K562 (cell line): Measurements from ENCODE around the gene MIDN. TPM values are rescaled to one million over a fixed set of nuclear protein-coding genes. Genes with fewer than 3 reads are reported as not detected.

Experiments
- ATAC-seq: fragments of 200-7000 bp; cut with Tn5 transposase; 3 replicates; pipeline ENCODE4 v1.9.1; 2020; ENCODE audit warnings: moderate library complexity
- BruUV-seq: library from RNA; stranded (reverse); fragments of 400-500 nt; replicated peaks from 2 replicates; lab custom pipeline; 2021; lab: Mats Ljungman, UMichigan
- CTCF ChIA-PET: fragments of 300-600 bp; formaldehyde crosslinking; extraction: SDS; loops from one replicate; lab custom pipeline; 2021; ENCODE audit warnings: low intra/inter-chr PET ratio; lab: Yijun Ruan, JAX
- POLR2A ChIA-PET: fragments of 300-600, 350-650 bp; sonication (Branson Sonifier 250); formaldehyde crosslinking; extraction: SDS; loops from one replicate; lab custom pipeline; 2021; ENCODE audit warnings: antibody characterized with exemption, inconsistent platforms; lab: Yijun Ruan, JAX
- DNase-seq, 4 experiments: peaks; one replicate each; pipeline versions ENCODE4 v3.0.0 to v3.0.0-alpha.2; 2011 to 2018; ENCODE audit warnings: low spot score in 3 of 4, mixed read lengths in 3 of 4; ENCODE audit errors: extremely low read depth in 1 of 4
- FAIRE-seq: peaks from 2 replicates; lab custom pipeline; 2011; peaks lifted over from hg19 to GRCh38; lab: Jason Lieb, UNC
- H2AFZ ChIP-seq: 2 replicates; pipeline ENCODE4 v1.6.0; 2011; ENCODE audit warnings: low read depth, low read length, control low read depth, inconsistent platforms
- H3K27ac ChIP-seq: fragments of 200-600 bp; 3 replicates; pipeline ENCODE4 v1.8.0; 2011; ENCODE audit warnings: low read depth, mild to moderate bottlenecking, control low read depth, inconsistent platforms, low read length, moderate library complexity, mixed read lengths; ENCODE audit errors: extremely low read depth
- H3K27me3 ChIP-seq, 2 experiments: fragments of 300-600 bp in 1 of 2; 2 replicates in 1 of 2; 3 replicates in 1 of 2; pipeline versions ENCODE4 v1.6.0 to v1.8.0; 2011; ENCODE audit warnings: inconsistent platforms in 2 of 2, low read length in 2 of 2, mild to moderate bottlenecking in 1 of 2, mixed read lengths in 1 of 2, moderate library complexity in 1 of 2; ENCODE audit not compliant: control insufficient read depth in 2 of 2, insufficient read depth in 2 of 2
- H3K36me3 ChIP-seq: fragments of 300-600 bp; 3 replicates; pipeline ENCODE4 v1.8.0; 2011; ENCODE audit warnings: mild to moderate bottlenecking, low read length, inconsistent platforms; ENCODE audit not compliant: control insufficient read depth, insufficient read depth
- H3K4me1 ChIP-seq, 2 experiments: fragments of 200-600 bp in 1 of 2; replicated peaks in 1 of 2; 2 replicates in 1 of 2; 3 replicates in 1 of 2; pipeline versions ENCODE4 v1.5.1 to v1.8.0; 2011; ENCODE audit warnings: inconsistent platforms in 2 of 2, low read length in 2 of 2, mild to moderate bottlenecking in 1 of 2, mixed read lengths in 1 of 2, moderate library complexity in 1 of 2; ENCODE audit not compliant: control insufficient read depth in 2 of 2, insufficient read depth in 2 of 2
- H3K4me2 ChIP-seq: 2 replicates; pipeline ENCODE4 v1.6.1; 2011; ENCODE audit warnings: low read length, control low read depth, inconsistent platforms, mixed read lengths; ENCODE audit not compliant: insufficient read depth
- H3K4me3 ChIP-seq: fragments of 200-600 bp; sonication (generic), shearing (Covaris generic); 2 replicates; pipeline ENCODE4 v1.5.1; 2016; ENCODE audit warnings: control low read depth, inconsistent platforms
- H3K79me2 ChIP-seq: fragments of 200-600 bp; 3 replicates; pipeline ENCODE4 v1.8.0; 2011; ENCODE audit warnings: low read length, inconsistent platforms; ENCODE audit not compliant: control insufficient read depth, insufficient read depth
- H3K9ac ChIP-seq, 2 experiments: 2 replicates each; pipeline versions ENCODE4 v1.6.0 to v1.6.1; 2011; ENCODE audit warnings: low read depth in 2 of 2, low read length in 2 of 2, control low read depth in 1 of 2, inconsistent platforms in 1 of 2, mild to moderate bottlenecking in 1 of 2, mixed read lengths in 1 of 2; ENCODE audit not compliant: insufficient read depth in 1 of 2
- H3K9me1 ChIP-seq: one replicate; pipeline ENCODE4 v1.6.0; 2011; ENCODE audit warnings: inconsistent platforms, mild to moderate bottlenecking, low read length, moderate library complexity; ENCODE audit not compliant: control insufficient read depth, insufficient read depth
- H3K9me3 ChIP-seq: replicated peaks from 2 replicates; pipeline ENCODE4 v1.5.1; 2011; ENCODE audit warnings: low read depth, low read length, inconsistent platforms; ENCODE audit not compliant: control insufficient read depth, insufficient read depth
- H4K20me1 ChIP-seq: replicated peaks from 2 replicates; pipeline ENCODE4 v1.6.1; 2011; ENCODE audit warnings: low read length, inconsistent platforms, mixed read lengths; ENCODE audit not compliant: control insufficient read depth, insufficient read depth
- ADNP ChIP-seq: fragments of 200-800 bp; sonication (Bioruptor generic); IDR thresholded peaks from 2 replicates; pipeline ENCODE4 v1.6.1; 2016; ENCODE audit warnings: missing genetic modification characterization, missing compliant biosample characterization
- CEBPG ChIP-seq, 3 experiments: fragments of 200-800 bp in 1 of 3; sonication (Bioruptor generic) in 1 of 3; sonication (generic) in 1 of 3; formaldehyde crosslinking in 1 of 3; IDR thresholded peaks in 2 of 3; conservative IDR thresholded peaks in 1 of 3; 2 replicates each; pipeline versions ENCODE4 v1.6.1 to v1.8.0; 2016 to 2022; ENCODE audit warnings: missing compliant biosample characterization in 2 of 3, missing genetic modification characterization in 2 of 3, mild to moderate bottlenecking in 1 of 3, missing genetic modification reagents in 1 of 3
- CHD2 ChIP-seq: IDR thresholded peaks from 2 replicates; pipeline ENCODE4 v1.6.1; 2011; ENCODE audit warnings: low read depth, low read length
- CREB1 ChIP-seq, 2 experiments: sonication (generic) in 1 of 2; formaldehyde crosslinking in 1 of 2; IDR thresholded peaks; 2 replicates each; pipeline versions ENCODE4 v1.6.1 to v1.8.0; 2012 to 2022; ENCODE audit warnings: inconsistent platforms in 1 of 2, mild to moderate bottlenecking in 1 of 2, missing genetic modification reagents in 1 of 2, moderate library complexity in 1 of 2
- EGR1 ChIP-seq: fragments of 450-650 bp; conservative IDR thresholded peaks from 2 replicates; pipeline ENCODE4 v1.6.1; 2017; ENCODE audit warnings: mild to moderate bottlenecking
- IRF2 ChIP-seq: sonication (generic); formaldehyde crosslinking; IDR thresholded peaks from 2 replicates; pipeline ENCODE4 v1.8.1; 2022; ENCODE audit warnings: mild to moderate bottlenecking, missing genetic modification reagents
- MEF2A ChIP-seq: IDR thresholded peaks from 2 replicates; pipeline ENCODE4 v1.6.1; 2011; ENCODE audit warnings: low read depth, mild to moderate bottlenecking, low read length, moderate library complexity; ENCODE audit not compliant: control insufficient read depth
- NCOR1 ChIP-seq: fragments of 450-650 bp; IDR thresholded peaks from 2 replicates; pipeline ENCODE4 v1.6.1; 2016; ENCODE audit warnings: mild to moderate bottlenecking, moderate library complexity
- SIRT6 ChIP-seq: IDR thresholded peaks from one replicate; pipeline ENCODE4 v1.6.1; 2012; ENCODE audit warnings: low read depth, mild to moderate bottlenecking, control low read depth, inconsistent platforms, low read length, moderate library complexity
- SREBF1 ChIP-seq: fragments of 150-350 bp; IDR thresholded peaks from 2 replicates; pipeline ENCODE4 v1.6.1; 2014; ENCODE audit warnings: antibody characterized with exemption, low read depth, low read length, borderline replicate concordance
- TFAM ChIP-seq: fragments of 250-450 bp; sonication (Bioruptor Pico); conservative IDR thresholded peaks from 2 replicates; pipeline ENCODE4 v1.5.0; 2021; ENCODE audit warnings: mild to moderate bottlenecking, moderate library complexity
- ZNF316 ChIP-seq: fragments of 450-650 bp; IDR thresholded peaks from 2 replicates; pipeline ENCODE4 v1.6.1; 2016
- WGBS: fragments of 100-300 bp; shearing (Covaris generic); methylation state at CpG from one replicate; pipeline ENCODE4 v1.1.6; 2016; ENCODE audit warnings: low coverage, mixed read lengths; ENCODE audit not compliant: insufficient coverage; ENCODE audit errors: missing lambda C conversion rate; 5-methylcytosine and 5-hydroxymethylcytosine counted together
- in situ Hi-C: fragments of 300-500 bp; cut with MboI; formaldehyde crosslinking; loops from 4 replicates; pipeline ENCODE4 v1.15.0; 2018; ENCODE audit warnings: inconsistent platforms, mixed read lengths
- intact Hi-C: fragments of 100-400 bp; cut with micrococcal nuclease; formaldehyde crosslinking; loops from 2 replicates; pipeline ENCODE4 v1.14.2; 2022
- polyA plus RNA-seq, 8 experiments: library from polyadenylated mRNA; depleted of rRNA in 4 of 8; stranded (reverse) in 5 of 8; unstranded in 3 of 8; fragments of >200 nt; fragmentation: Nextera tagmentation in 2 of 8; fragmentation: Illumina TruSeq in 1 of 8; extraction: Ambion mirVana in 2 of 8; extraction: Trizol in 1 of 8; gene quantifications; 2 replicates each; pipeline versions ENCODE4 v1.2.1 to v1.2.3, GENCODE V29; 2011 to 2014; ENCODE audit warnings: inconsistent platforms in 1 of 8, missing spikeins in 1 of 8
- total RNA-seq, 7 experiments: library from RNA; depleted of rRNA in 6 of 7; stranded (reverse); fragments of >200 nt in 6 of 7; fragmentation: Illumina TruSeq in 2 of 7; extraction: Trizol in 2 of 7; gene quantifications; 2 replicates each; pipeline versions ENCODE4 v1.2.1 to v1.2.3, GENCODE V29; 2011 to 2021; ENCODE audit warnings: low replicate concordance in 1 of 7
- TF ChIP-seq, protein P1 (sequence below): fragments of 250-450 bp; sonication (Bioruptor Pico); IDR thresholded peaks from 2 replicates; pipeline ENCODE4 v1.8.0; 2021; ENCODE audit warnings: moderate library complexity, mild to moderate bottlenecking, inconsistent platforms
- TF ChIP-seq, protein P2 (sequence below): fragments of 250-450 bp; sonication (Bioruptor Pico); IDR thresholded peaks from 2 replicates; pipeline ENCODE4 v1.8.0; 2021; ENCODE audit warnings: borderline replicate concordance, mild to moderate bottlenecking, moderate library complexity; ENCODE audit not compliant: poor library complexity, severe bottlenecking
- TF ChIP-seq, protein P3 (sequence below): fragments of 250-450 bp; sonication (Bioruptor Pico); IDR thresholded peaks from 2 replicates; pipeline ENCODE4 v1.5.1; 2021; ENCODE audit warnings: mild to moderate bottlenecking
- TF ChIP-seq, protein P4 (sequence below): fragments of 450-650 bp; IDR thresholded peaks from one replicate; pipeline ENCODE4 v1.6.1; 2018; ENCODE audit warnings: mild to moderate bottlenecking, moderate library complexity; ENCODE audit not compliant: partially characterized antibody

MIDN gene
- total and polyA plus RNA-seq, 9 of the 15 experiments (the other 6 are each of a cell fraction or from before 2014, with no cell fraction given) = 0.17 to 120 (median 10.1) TPM

DNA sequence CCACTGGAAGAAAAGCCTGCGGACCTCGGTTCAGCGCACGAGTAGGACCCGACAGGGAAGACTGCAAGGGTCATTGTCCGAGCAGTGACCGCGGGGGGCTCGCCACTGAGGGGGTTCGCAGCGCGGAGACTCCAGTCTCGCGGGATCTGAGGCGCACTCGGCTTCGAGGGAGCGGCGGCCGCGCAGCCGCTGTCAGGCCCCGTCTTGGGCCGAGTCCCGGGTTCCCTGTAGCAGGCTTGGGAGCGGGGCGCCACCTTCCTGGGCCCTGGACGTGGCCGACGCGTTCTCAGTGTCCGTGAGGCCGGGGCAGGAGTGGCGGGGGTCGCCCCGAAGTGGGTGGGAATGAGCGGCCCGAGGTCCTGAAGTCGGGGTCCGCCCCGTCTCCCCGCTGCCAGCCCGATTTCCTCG is 26.5 kb downstream of the MIDN start:
- in situ Hi-C loops = loop anchor here (5.0 kb wide), 1 partner anchor 107 kb away; the partner anchor contains the start of gene NDUFS7
- no peaks in the 10 kb centered on the region for H3K9me3 ChIP-seq
- H3K27ac ChIP-seq = peak overlapping the region; percentile 92
- H3K9me1 ChIP-seq = no peaks in the 10 kb centered on the region
- DNase-seq (peak in 3 of 4 experiments; percentile 48 to 72 (median 58)), FAIRE-seq (peak; percentile 26), ATAC-seq (peak; percentile 49)
- H3K36me3 ChIP-seq = peaks cover 82% of the 10 kb centered on the region
- H3K9ac ChIP-seq = peak overlapping the region; percentile 90 to 92
- H3K4me2 ChIP-seq = peak overlapping the region; percentile 93
- ChIA-PET CTCF (interaction anchor here (0.6 kb wide), 1 partner anchor 96 kb away, joined by 3 read pairs; no protein-coding TSS in a partner anchor), POLR2A (interaction anchor here (0.6 to 1.4 kb wide), 9 partner anchors 8 to 217 kb away, joined by 3 to 9 read pairs (median 3); no protein-coding TSS in a partner anchor)
- H3K79me2 ChIP-seq = peaks cover 71% of the 10 kb centered on the region
- intact Hi-C loops = loop anchor here (10.0 kb wide), 1 partner anchor 170 kb away; no protein-coding TSS in a partner anchor
- H3K4me1 ChIP-seq = peaks cover 57 to 92% of the 10 kb centered on the region in 2 experiments
- BruUV-seq = no TSS peak
- peak overlapping the region; percentile 68 for H3K4me3 ChIP-seq
- H2AFZ ChIP-seq = 0 out of 2 replicates have a peak overlapping the region, but pooled peaks have one; percentile 29
- 1% methylated on average over 43 of the region's 44 CpGs for WGBS
- peaks cover 28% of the 10 kb centered on the region for H4K20me1 ChIP-seq
- H3K27me3 ChIP-seq = no peaks in the 10 kb centered on the region
- TF ChIP-seq, protein P1, sequence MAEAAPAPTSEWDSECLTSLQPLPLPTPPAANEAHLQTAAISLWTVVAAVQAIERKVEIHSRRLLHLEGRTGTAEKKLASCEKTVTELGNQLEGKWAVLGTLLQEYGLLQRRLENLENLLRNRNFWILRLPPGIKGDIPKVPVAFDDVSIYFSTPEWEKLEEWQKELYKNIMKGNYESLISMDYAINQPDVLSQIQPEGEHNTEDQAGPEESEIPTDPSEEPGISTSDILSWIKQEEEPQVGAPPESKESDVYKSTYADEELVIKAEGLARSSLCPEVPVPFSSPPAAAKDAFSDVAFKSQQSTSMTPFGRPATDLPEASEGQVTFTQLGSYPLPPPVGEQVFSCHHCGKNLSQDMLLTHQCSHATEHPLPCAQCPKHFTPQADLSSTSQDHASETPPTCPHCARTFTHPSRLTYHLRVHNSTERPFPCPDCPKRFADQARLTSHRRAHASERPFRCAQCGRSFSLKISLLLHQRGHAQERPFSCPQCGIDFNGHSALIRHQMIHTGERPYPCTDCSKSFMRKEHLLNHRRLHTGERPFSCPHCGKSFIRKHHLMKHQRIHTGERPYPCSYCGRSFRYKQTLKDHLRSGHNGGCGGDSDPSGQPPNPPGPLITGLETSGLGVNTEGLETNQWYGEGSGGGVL = no peak
- TF ChIP-seq, protein P2, sequence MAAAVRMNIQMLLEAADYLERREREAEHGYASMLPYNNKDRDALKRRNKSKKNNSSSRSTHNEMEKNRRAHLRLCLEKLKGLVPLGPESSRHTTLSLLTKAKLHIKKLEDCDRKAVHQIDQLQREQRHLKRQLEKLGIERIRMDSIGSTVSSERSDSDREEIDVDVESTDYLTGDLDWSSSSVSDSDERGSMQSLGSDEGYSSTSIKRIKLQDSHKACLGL = no peak
- TF ChIP-seq IRF2 (no peak), SREBF1 (no peak), ZNF316 (no peak), CEBPG (CRISPR knock-in tag; IDR thresholded peaks at IDR 0.05) (no peak), CEBPG (tag; conservative IDR thresholded peaks at IDR 0.05 in 1 of 2, IDR thresholded peaks at IDR 0.05 in 1 of 2) (no peak), CHD2 (peak; percentile 97), NCOR1 (no peak), CREB1 (IDR thresholded peaks at IDR 0.05) (no peak), CREB1 (CRISPR knock-in tag; IDR thresholded peaks at IDR 0.05) (no peak), ADNP (no peak), TFAM (CRISPR knock-in tag) (no peak), EGR1 (0 out of 2 replicates have a peak, but pooled peaks have one; percentile 4), MEF2A (no peak), SIRT6 (no peak)
- TF ChIP-seq, protein P3, sequence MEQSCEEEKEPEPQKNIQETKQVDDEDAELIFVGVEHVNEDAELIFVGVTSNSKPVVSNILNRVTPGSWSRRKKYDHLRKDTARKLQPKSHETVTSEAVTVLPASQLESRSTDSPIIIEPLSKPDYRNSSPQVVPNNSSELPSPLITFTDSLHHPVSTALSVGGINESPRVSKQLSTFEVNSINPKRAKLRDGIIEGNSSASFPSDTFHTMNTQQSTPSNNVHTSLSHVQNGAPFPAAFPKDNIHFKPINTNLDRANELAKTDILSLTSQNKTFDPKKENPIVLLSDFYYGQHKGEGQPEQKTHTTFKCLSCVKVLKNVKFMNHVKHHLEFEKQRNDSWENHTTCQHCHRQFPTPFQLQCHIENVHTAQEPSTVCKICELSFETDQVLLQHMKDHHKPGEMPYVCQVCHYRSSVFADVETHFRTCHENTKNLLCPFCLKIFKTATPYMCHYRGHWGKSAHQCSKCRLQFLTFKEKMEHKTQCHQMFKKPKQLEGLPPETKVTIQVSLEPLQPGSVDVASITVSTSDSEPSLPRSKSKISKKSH (CRISPR knock-in tag) = 0 out of 2 replicates have a peak, but pooled peaks have one; percentile 64
- TF ChIP-seq, protein P4, sequence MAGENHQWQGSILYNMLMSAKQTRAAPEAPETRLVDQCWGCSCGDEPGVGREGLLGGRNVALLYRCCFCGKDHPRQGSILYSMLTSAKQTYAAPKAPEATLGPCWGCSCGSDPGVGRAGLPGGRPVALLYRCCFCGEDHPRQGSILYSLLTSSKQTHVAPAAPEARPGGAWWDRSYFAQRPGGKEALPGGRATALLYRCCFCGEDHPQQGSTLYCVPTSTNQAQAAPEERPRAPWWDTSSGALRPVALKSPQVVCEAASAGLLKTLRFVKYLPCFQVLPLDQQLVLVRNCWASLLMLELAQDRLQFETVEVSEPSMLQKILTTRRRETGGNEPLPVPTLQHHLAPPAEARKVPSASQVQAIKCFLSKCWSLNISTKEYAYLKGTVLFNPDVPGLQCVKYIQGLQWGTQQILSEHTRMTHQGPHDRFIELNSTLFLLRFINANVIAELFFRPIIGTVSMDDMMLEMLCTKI = no peak
